HG02763 (cell line): ENCODE results near the gene ADAMTSL2.

Experiments used
- ATAC-seq: cut with Tn5 transposase; IDR thresholded peaks from one replicate; pipeline ENCODE4 v1.9.1; 2021; ENCODE audit warnings: mild to moderate bottlenecking, moderate library complexity; ENCODE audit not compliant: unreplicated experiment

Gene ADAMTSL2

DNA sequence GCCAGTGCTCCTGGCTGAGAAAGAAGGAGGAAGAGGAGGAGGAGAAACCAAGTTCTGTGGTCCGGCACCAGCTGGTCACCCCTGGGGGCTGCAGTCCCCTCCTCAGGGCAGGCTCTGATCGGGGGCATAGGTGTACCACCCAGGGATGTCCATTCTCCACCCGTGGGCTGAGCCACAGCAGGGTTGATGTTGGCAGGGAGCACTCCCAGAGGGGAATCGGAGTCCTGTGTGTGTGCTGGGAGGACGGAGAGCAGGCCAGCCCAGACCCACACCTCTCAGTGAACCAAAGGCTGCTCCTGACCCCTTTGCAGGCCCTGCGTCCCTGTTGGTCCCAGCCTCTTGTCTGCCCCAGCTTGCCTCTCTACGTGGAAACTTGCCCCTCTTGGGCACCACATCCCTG is 4.6 kb upstream of the ADAMTSL2 start:
- no peak for ATAC-seq

DNA sequence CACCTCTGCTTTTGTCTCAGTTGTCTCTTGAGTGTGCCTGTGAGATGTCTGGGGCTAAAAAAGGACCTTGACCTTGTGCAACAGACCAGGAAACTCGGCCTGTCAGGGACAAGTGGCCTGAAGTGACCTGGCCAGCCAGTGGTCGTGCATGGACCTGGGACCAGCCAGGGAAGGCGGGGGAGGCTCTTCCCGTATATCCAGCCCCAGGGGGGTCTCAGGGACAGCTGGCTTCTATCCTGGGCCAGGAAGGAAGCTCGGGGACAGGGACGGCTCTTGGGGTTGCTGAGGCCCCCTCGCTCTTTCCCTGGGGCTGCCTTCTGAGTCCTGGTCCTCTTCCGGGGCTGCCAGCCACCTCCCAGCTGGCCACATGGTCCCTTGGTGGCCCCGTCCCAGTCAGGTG is 3.2 kb upstream of the ADAMTSL2 start:
- no peak for ATAC-seq

GRCh38 chr9:133532937-133533668 is 1.4 kb upstream of the ADAMTSL2 start:
- ATAC-seq: no peak

DNA sequence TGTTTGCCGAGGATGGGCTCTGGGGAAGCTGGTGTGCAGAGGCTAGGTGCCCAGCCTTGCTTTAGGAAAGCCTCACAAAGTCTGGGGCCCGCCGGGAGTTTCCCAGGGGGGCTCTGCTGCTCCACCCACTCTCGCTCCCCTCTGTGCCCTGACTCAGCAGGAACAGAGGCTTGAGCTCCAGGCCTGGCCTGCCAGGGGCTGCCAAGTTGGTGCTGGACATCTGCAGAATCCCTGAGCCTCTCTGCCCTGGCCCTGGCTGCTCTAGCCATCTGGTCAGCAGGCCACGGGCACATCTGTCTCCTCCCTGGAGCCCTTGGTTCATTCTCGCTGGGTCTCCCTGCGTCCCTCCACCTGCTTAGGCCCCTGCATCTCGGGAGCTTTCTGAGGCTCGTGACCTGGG is 647 bp upstream of the ADAMTSL2 start:
- ATAC-seq: no peak

GRCh38 chr9:133535306-133535877 is 888 bp downstream of the ADAMTSL2 start:
- ATAC-seq: no peak

DNA sequence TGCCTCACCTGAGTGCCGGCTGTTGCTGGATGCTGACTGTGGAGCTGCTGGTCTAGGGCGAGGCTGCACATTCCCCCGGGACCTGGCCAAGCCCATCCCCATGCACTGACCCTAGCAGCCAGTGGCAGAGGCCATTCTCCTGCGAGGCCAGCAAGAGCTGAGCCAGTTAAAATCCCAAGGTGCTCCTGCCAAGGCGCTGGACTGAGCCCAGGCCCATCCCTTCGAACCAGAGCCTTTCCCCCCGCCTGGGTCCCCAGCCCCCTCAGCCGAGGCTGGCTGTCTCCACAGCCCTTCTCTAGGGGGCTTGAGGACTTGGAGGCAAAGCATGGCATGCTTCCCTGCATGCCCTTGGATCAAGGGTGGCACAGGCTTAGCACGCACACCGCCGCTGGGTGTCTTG is 1.6 kb downstream of the ADAMTSL2 start:
- no peak for ATAC-seq

GRCh38 chr9:133536536-133536935 is 2.0 kb downstream of the ADAMTSL2 start:
- ATAC-seq: no peak

DNA sequence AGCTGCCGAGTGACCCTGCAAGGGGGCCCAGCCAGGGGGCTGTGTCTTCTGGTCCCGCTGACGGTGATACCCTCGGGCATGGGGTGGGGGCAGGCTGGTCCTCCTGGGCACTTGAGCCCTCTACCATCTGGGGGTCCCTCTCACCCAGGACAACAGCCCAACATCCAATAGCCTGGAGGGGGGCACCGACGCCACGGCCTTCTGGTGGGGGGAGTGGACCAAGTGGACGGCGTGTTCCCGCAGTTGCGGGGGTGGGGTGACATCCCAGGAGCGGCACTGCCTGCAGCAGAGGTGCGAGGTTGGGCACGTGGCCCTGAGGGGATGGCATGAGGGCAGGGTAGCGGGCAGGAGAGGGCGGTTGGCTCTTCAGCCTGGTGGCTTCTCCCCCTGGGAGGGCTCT is 2.8 kb downstream of the ADAMTSL2 start:
- ATAC-seq: no peak

- no peak for ATAC-seq
Observed at GRCh38 chr9:133538176-133538575, 3.7 kb downstream of the ADAMTSL2 start.

- ATAC-seq: no peak
Observed at GRCh38 chr9:133538851-133539833, 4.6 kb downstream of the ADAMTSL2 start.

DNA sequence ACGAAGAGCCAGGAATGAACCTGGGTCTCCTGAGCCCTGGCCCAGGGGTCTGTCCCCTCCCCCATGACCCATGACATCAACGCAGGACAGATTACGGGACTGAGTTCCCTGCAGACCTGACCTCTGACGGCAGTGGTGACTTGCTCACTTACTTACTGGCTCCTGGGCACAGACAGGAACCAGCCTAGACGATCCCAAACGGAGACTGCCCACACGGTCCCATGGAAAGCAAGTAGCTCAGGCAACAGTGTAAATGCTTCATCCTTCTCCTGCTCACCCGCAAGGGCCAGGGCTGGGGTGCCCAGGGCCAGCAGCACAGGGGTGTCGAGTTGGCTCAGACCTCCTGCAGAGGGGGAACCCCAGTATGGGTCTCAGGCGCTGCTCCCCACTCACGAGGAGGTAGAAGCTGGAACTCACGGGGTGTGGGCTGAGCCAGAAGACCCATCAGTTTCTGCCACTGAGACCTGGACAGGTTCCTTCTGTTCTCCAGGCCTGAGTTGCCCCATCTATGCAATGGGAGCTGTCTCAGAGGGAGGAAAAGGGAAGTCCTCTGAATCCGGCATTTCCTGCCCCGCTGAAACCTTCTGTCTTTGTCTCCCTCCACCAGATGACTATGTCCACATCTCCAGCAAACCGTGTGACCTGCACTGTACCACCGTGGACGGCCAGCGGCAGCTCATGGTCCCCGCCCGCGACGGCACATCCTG is 5.6 kb downstream of the ADAMTSL2 start:
- no peak for ATAC-seq

GRCh38 chr9:133540698-133541025 is 6.2 kb downstream of the ADAMTSL2 start:
- ATAC-seq: no peak

DNA sequence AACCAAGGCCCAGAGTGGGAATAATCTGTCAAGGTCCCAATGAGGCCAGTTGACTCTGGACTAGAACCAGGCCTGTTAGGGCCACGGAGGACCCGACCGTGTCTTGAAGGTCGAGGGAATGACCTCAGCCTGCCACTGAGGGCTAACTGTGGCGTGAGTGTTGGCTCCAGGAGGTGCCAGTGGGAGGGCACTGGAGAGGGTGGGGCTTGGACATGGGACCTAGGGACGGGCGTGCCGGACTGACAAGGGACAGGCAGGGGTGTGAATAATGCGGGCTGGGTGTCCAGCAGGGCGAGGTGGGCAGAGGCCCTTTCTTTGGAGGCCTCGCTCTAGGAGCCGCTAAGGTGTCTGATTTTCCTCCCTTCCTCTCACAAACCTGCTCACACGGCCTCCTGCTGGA is 7.5 kb downstream of the ADAMTSL2 start:
- ATAC-seq: no peak

DNA sequence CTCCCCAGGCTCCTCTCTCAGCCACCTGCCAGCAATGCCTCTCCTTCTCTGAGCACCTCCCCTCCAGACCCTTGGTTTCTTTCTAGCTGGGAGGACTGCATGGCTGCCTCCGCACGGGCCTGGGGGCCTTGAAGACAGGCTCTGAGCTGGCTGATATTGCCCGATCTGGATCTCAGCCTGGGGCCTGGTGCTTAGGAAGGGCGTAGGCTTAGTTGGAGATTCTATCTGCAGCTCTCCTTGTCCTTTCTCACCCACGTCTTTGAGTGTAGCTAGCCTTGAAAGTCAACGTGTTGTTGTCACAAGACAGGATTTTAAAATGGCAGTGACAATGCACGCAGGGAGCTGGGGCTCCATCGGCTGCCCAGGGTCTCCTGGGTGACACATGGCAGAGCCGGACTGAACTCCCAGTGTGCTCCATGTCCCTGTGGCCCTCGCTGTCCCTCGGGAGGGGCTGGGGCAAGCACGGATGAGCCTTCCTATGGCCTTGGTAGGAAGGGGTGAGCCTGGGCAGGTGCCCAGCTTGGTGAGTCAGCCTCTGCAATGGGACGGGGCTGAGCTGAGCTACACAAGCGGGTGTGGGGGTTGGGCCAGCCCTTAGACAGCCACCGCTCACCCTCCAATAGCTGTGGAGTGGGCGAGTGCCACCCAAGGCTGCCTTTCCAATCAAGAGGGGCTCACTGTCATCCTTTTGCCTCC is 9.4 kb downstream of the ADAMTSL2 start:
- no peak for ATAC-seq

DNA sequence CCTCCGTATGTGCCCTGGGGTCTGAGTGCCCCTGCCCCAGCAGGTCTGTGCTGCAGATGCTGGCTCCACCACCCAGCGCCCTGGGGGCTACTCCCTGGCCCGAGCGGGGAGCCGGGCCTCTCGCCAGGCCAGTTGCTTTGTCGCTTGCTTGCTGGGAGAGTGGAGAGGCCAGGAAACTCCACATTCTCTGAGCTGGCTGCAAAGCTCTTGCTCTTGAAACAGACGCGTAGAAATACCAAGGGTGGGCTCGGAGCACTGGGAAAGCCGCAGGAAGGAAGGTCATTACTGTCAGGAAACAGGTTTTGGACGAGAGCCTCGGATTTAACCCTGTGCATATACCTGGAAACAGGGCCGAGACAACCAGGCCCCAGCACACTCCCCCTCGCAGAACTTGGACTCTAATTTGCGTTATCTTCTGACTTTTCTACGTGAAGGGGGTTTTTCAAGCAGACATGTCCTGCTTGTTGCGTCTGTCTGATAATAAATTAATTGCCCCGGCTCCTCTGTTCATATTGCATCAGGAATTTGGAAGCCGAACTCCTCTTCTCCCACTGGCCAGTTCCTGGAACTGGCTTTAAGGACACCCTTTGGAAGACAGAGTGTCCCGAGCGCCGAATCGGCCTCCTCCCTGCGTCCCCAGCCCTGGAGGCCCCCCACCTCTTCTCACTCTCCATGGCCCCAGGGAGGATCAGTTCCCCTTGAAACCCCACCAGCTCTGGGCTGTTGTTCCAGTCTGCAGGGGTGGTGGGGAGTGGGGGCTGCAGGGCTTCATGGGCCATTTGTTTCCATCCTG is 11.2 kb downstream of the ADAMTSL2 start:
- no peak for ATAC-seq

DNA sequence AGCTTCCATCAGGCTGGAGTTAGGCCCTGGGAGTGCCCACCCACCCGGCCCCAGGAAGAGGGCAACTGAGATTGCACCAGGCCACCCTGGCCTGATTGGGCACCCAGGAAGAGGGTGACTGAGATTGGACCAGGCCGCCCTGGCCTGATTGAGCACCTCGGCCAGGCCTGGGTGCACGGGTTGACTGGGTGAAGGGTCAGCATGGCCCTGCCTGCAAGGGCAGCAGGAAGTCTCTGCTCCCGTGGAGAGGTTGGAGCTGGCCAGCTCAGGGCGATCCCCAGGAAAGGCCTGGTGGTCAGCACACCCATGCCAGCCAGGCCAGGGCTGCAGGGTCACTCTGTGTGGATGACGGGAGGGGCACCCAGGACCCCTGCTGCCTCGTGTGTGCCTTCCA is 11.8 kb downstream of the ADAMTSL2 start:
- ATAC-seq: no peak

DNA sequence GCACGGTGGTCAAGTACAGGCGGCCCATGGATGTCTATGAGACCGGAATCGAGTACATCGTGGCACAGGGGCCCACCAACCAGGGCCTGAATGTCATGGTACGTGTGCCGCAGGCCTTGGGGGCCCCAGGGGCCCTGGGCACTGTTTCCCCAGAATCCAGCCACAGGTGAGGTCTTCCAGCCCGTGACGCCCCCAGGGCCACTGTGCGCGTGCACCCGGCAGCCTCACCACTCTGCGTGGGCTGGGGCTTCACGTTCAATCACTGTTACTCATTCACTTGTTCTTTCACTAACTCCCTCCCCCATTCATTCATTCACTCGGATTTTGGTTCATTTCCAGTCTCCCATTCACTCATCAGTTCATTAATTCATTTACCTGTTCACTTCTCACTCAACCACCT is 12.6 kb downstream of the ADAMTSL2 start:
- no peak for ATAC-seq

DNA sequence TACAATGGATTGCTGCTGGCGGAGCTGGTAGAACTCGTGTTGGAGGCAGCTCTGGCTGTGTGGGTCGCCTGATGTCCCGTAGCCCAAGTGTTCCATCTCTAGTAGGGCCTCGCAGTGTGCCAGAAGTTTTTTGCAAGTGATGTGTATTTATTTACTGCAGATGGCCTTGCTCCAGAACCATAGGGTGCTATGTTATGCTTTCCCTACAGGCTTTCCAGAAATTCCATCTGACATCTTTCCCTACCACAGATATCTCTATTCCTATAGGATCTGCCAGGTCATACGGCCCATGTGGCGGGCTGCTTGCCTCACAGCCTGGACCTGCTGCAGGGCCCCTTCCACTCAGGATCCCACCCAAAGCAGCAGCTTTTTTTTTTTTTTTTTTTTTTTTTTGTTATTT is 16.9 kb downstream of the ADAMTSL2 start:
- ATAC-seq: no peak

DNA sequence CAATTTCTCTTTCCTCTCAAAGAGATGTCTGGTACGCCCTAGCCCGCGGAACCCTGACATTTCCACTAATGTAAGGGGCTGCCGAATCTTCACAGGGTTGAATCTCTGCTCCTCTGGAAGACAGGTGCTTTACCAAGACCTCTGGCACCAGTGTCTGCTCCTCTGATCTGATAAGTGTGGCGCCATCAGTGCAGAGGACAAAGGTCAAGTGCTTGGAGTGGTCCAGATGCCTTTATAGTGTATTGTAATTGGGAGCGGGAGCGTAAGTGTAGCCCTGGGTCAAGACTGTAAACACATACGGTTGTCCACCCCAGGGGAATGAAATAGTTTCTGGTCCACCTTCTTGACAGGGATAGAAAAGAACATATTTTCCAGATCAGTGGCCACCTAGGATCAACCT is 17.7 kb downstream of the ADAMTSL2 start:
- ATAC-seq: no peak

GRCh38 chr9:133553123-133553522 is 18.6 kb downstream of the ADAMTSL2 start:
- no peak for ATAC-seq
